Measurements from ENCODE around the gene TRIM10. TPM values are rescaled to one million over a fixed set of nuclear protein-coding genes. Genes with fewer than 3 reads are reported as not detected.
A peak's percentile ranks its signal among the peaks of the same experiment; 100 is the strongest.

The TRIM10 gene
- total RNA-seq, 2 experiments from 2014 or later, result 0.11 to 0.16 TPM

- CTCF ChIA-PET, result interaction anchor here (1.0 to 1.1 kb wide), 2 partner anchors 28 to 55 kb away, joined by 3 to 4 read pairs; no protein-coding TSS in a partner anchor
Measured at GRCh38 chr6:30158475-30159040, 2.5 kb downstream of the TRIM10 start.

GRCh38 chr6:30157999-30158398 lies 3.0 kb downstream of the TRIM10 start:
- CTCF ChIA-PET, result interaction anchor here (0.7 to 1.0 kb wide), 2 partner anchors 26 to 54 kb away, joined by 3 read pairs; no protein-coding TSS in a partner anchor
- Mint-ChIP-seq H3K27me3 (peaks cover 13% of the 10 kb centered on the region), H3K9me3 (ENCODE audit: low read depth) (no peaks in the 10 kb centered on the region), H3K4me3 (no peak overlapping the region), H3K4me1 (peaks cover 20% of the 10 kb centered on the region), H3K27ac (no peak overlapping the region), H3K36me3 (ENCODE audit: low read depth) (no peaks in the 10 kb centered on the region)
- intact Hi-C loops (cut with DNase I, micrococcal nuclease), result no loop called here
- POLR2A ChIA-PET, result no interaction called here
- DNase-seq (no peak), ATAC-seq (no peak)

More at GRCh38 chr6:30158475-30159040, 2.5 kb downstream of the TRIM10 start:
- POLR2A ChIA-PET, result no interaction called here
- peak overlapping the region; percentile 1 for H3K27ac Mint-ChIP-seq
- DNase-seq (peak; percentile 57), ATAC-seq (peak; percentile 99)
- H3K9me3 Mint-ChIP-seq (ENCODE audit: low read depth), result no peaks in the 10 kb centered on the region
- H3K36me3 Mint-ChIP-seq (ENCODE audit: low read depth), result no peaks in the 10 kb centered on the region
- no peak overlapping the region for H3K4me3 Mint-ChIP-seq
- intact Hi-C loops (cut with DNase I, micrococcal nuclease), result no loop called here
- H3K4me1 Mint-ChIP-seq, result peaks cover 26% of the 10 kb centered on the region
- peaks cover 10% of the 10 kb centered on the region for H3K27me3 Mint-ChIP-seq

GRCh38 chr6:30157581-30157980 lies 3.4 kb downstream of the TRIM10 start:
- intact Hi-C loops (cut with DNase I, micrococcal nuclease), result no loop called here
- Mint-ChIP-seq H3K36me3 (ENCODE audit: low read depth) (no peaks in the 10 kb centered on the region), H3K27me3 (peaks cover 14% of the 10 kb centered on the region), H3K27ac (no peak overlapping the region), H3K4me3 (no peak overlapping the region), H3K9me3 (ENCODE audit: low read depth) (no peaks in the 10 kb centered on the region), H3K4me1 (peaks cover 19% of the 10 kb centered on the region)
- no peak for DNase-seq
- CTCF ChIA-PET, result interaction anchor here (0.7 to 1.0 kb wide), 2 partner anchors 25 to 54 kb away, joined by 3 read pairs; no protein-coding TSS in a partner anchor
- ATAC-seq, result no peak
- POLR2A ChIA-PET, result interaction anchor here (0.7 kb wide), 1 partner anchor 31 kb away, joined by 4 read pairs; no protein-coding TSS in a partner anchor

GRCh38 chr6:30156774-30157173 lies 4.2 kb downstream of the TRIM10 start:
- Mint-ChIP-seq H3K36me3 (ENCODE audit: low read depth) (no peaks in the 10 kb centered on the region), H3K27me3 (peaks cover 14% of the 10 kb centered on the region), H3K27ac (no peak overlapping the region), H3K4me3 (no peak overlapping the region), H3K4me1 (peaks cover 15% of the 10 kb centered on the region), H3K9me3 (ENCODE audit: low read depth) (no peaks in the 10 kb centered on the region)
- ATAC-seq, result no peak
- no peak for DNase-seq
- intact Hi-C loops (cut with DNase I, micrococcal nuclease), result no loop called here
- CTCF ChIA-PET, result no interaction called here
- POLR2A ChIA-PET, result interaction anchor here (0.7 kb wide), 1 partner anchor 32 kb away, joined by 4 read pairs; no protein-coding TSS in a partner anchor

GRCh38 chr6:30156262-30156599 lies 4.8 kb downstream of the TRIM10 start:
- Mint-ChIP-seq H3K9me3 (ENCODE audit: low read depth) (no peaks in the 10 kb centered on the region), H3K36me3 (ENCODE audit: low read depth) (no peaks in the 10 kb centered on the region), H3K4me3 (no peak overlapping the region), H3K27ac (no peak overlapping the region), H3K27me3 (peaks cover 14% of the 10 kb centered on the region), H3K4me1 (peaks cover 15% of the 10 kb centered on the region)
- intact Hi-C loops (cut with DNase I, micrococcal nuclease), result no loop called here
- DNase-seq, result no peak
- ChIA-PET CTCF (no interaction called here), POLR2A (no interaction called here)
- no peak for ATAC-seq

GRCh38 chr6:30155520-30156261 lies 5.3 kb downstream of the TRIM10 start:
- POLR2A ChIA-PET, result no interaction called here
- no peaks in the 10 kb centered on the region for H3K36me3 Mint-ChIP-seq (ENCODE audit: low read depth)
- peaks cover 15% of the 10 kb centered on the region for H3K4me1 Mint-ChIP-seq
- DNase-seq, result no peak
- no peak overlapping the region for H3K4me3 Mint-ChIP-seq
- H3K27ac Mint-ChIP-seq, result no peak overlapping the region
- intact Hi-C loops (cut with DNase I, micrococcal nuclease), result no loop called here
- CTCF ChIA-PET, result interaction anchor here (1.3 to 1.5 kb wide), 2 partner anchors 25 to 29 kb away, joined by 3 to 6 read pairs; no protein-coding TSS in a partner anchor
- no peak for ATAC-seq
- H3K27me3 Mint-ChIP-seq, result peaks cover 14% of the 10 kb centered on the region
- no peaks in the 10 kb centered on the region for H3K9me3 Mint-ChIP-seq (ENCODE audit: low read depth)

- ATAC-seq (no peak), DNase-seq (no peak)
- intact Hi-C loops (cut with DNase I, micrococcal nuclease), result no loop called here
- POLR2A ChIA-PET, result no interaction called here
- Mint-ChIP-seq H3K27me3 (peaks cover 19% of the 10 kb centered on the region), H3K4me1 (peaks cover 15% of the 10 kb centered on the region), H3K9me3 (ENCODE audit: low read depth) (no peaks in the 10 kb centered on the region), H3K27ac (no peak overlapping the region), H3K36me3 (ENCODE audit: low read depth) (no peaks in the 10 kb centered on the region), H3K4me3 (no peak overlapping the region)
- CTCF ChIA-PET, result interaction anchor here (1.3 to 1.5 kb wide), 2 partner anchors 24 to 28 kb away, joined by 3 to 6 read pairs; no protein-coding TSS in a partner anchor
Measured at GRCh38 chr6:30154709-30155519, 6.1 kb downstream of the TRIM10 start.

GRCh38 chr6:30154061-30154460 lies 7.0 kb downstream of the TRIM10 start:
- H3K36me3 Mint-ChIP-seq (ENCODE audit: low read depth), result no peaks in the 10 kb centered on the region
- peaks cover 12% of the 10 kb centered on the region for H3K4me1 Mint-ChIP-seq
- peaks cover 17% of the 10 kb centered on the region for H3K27me3 Mint-ChIP-seq
- H3K27ac Mint-ChIP-seq, result no peak overlapping the region
- ATAC-seq (no peak), DNase-seq (no peak)
- intact Hi-C loops (cut with DNase I, micrococcal nuclease), result no loop called here
- H3K9me3 Mint-ChIP-seq (ENCODE audit: low read depth), result no peaks in the 10 kb centered on the region
- POLR2A ChIA-PET, result no interaction called here
- CTCF ChIA-PET, result interaction anchor here (0.8 to 1.5 kb wide), 3 partner anchors 23 to 28 kb away, joined by 3 to 6 read pairs (median 3); no protein-coding TSS in a partner anchor
- no peak overlapping the region for H3K4me3 Mint-ChIP-seq

GRCh38 chr6:30152910-30153610 lies 8.0 kb downstream of the TRIM10 start:
- no peak for DNase-seq
- peaks cover 19% of the 10 kb centered on the region for H3K27me3 Mint-ChIP-seq
- ATAC-seq, result no peak
- CTCF ChIA-PET, result interaction anchor here (0.7 to 1.1 kb wide), 3 partner anchors 22 to 118 kb away, joined by 3 to 6 read pairs (median 3); no protein-coding TSS in a partner anchor
- POLR2A ChIA-PET, result no interaction called here
- H3K9me3 Mint-ChIP-seq (ENCODE audit: low read depth), result no peaks in the 10 kb centered on the region
- H3K4me1 Mint-ChIP-seq, result peaks cover 2% of the 10 kb centered on the region
- H3K27ac Mint-ChIP-seq, result no peak overlapping the region
- H3K4me3 Mint-ChIP-seq, result no peak overlapping the region
- intact Hi-C loops (cut with DNase I, micrococcal nuclease), result no loop called here
- H3K36me3 Mint-ChIP-seq (ENCODE audit: low read depth), result no peaks in the 10 kb centered on the region

- peaks cover 23% of the 10 kb centered on the region for H3K27me3 Mint-ChIP-seq
- ATAC-seq (no peak), DNase-seq (no peak)
- no peaks in the 10 kb centered on the region for H3K4me1 Mint-ChIP-seq
- ChIA-PET CTCF (interaction anchor here (0.7 to 1.1 kb wide), 3 partner anchors 10 to 119 kb away, joined by 3 to 6 read pairs (median 4); no protein-coding TSS in a partner anchor), POLR2A (no interaction called here)
- H3K27ac Mint-ChIP-seq, result no peak overlapping the region
- H3K9me3 Mint-ChIP-seq (ENCODE audit: low read depth), result no peaks in the 10 kb centered on the region
- H3K4me3 Mint-ChIP-seq, result no peak overlapping the region
- H3K36me3 Mint-ChIP-seq (ENCODE audit: low read depth), result no peaks in the 10 kb centered on the region
- intact Hi-C loops (cut with DNase I, micrococcal nuclease), result no loop called here
Measured at GRCh38 chr6:30152016-30152673, 8.9 kb downstream of the TRIM10 start.

Data from activated CD4-positive, alpha-beta T cell treated with anti-CD3 and anti-CD28 coated beads for 36 hours (primary cell).